Omental fat pad (tissue), 4 donors: ENCODE data around the gene STRADB. TPM values are rescaled to one million over a fixed set of nuclear protein-coding genes. Genes with fewer than 3 reads are reported as not detected.

ENCODE experiments used
- ATAC-seq: fragments of 150-250 bp; one replicate; pipeline ENCODE4 v1.9.1; 2016; ENCODE audit warnings: mild to moderate bottlenecking, moderate library complexity; ENCODE audit not compliant: low FRiP score
- DNase-seq: peaks from one replicate; pipeline ENCODE4 v3.0.0-alpha.2; 2019; ENCODE audit warnings: low spot score
- small RNA-seq: library from RNA; depleted of rRNA; stranded (forward); fragments of <200 nt; gene quantifications from one replicate; pipeline ENCODE3, GENCODE V24; 2016
- total RNA-seq, 4 donors: library from RNA; depleted of rRNA; stranded (reverse); fragments of >200 nt; gene quantifications; one replicate each; pipeline ENCODE4 v1.1.0, GENCODE V29; 2016
- TF ChIP-seq, protein P1 (sequence below), 3 donors: fragments of 450-650 bp; IDR thresholded peaks; one replicate each; pipeline ENCODE4 v1.5.1; 2016 to 2017; ENCODE audit warnings: antibody characterized with exemption in 3 of 3, mild to moderate bottlenecking in 3 of 3, moderate library complexity in 2 of 3

The STRADB gene
- total RNA-seq, 4 donors from 2014 or later: 13.0 to 38.3 (median 29.3) TPM

DNA sequence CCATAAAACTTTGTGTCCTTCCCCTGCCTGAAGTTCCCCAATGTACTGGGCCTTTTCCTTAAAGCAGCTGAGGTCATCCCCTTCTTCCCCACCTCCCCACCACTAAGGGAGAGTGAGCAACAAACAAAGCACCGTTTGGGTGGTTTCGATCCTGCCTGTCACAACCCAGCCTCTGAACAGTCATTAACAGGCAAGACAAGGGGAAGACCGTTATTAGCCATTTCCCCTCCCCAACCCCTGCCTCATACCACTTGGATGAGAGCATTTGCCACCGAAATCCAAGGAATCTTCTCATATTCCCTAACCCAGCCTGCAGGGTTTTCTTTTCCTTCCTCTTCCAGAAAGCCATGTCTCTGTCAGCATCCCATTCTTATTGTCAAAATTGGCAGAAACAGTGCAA is 65.6 kb downstream of the STRADB start:
- TF ChIP-seq, protein P1, sequence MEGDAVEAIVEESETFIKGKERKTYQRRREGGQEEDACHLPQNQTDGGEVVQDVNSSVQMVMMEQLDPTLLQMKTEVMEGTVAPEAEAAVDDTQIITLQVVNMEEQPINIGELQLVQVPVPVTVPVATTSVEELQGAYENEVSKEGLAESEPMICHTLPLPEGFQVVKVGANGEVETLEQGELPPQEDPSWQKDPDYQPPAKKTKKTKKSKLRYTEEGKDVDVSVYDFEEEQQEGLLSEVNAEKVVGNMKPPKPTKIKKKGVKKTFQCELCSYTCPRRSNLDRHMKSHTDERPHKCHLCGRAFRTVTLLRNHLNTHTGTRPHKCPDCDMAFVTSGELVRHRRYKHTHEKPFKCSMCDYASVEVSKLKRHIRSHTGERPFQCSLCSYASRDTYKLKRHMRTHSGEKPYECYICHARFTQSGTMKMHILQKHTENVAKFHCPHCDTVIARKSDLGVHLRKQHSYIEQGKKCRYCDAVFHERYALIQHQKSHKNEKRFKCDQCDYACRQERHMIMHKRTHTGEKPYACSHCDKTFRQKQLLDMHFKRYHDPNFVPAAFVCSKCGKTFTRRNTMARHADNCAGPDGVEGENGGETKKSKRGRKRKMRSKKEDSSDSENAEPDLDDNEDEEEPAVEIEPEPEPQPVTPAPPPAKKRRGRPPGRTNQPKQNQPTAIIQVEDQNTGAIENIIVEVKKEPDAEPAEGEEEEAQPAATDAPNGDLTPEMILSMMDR (IDR thresholded peaks at IDR 0.05): no peak
- DNase-seq (no peak), ATAC-seq (no peak)

DNA sequence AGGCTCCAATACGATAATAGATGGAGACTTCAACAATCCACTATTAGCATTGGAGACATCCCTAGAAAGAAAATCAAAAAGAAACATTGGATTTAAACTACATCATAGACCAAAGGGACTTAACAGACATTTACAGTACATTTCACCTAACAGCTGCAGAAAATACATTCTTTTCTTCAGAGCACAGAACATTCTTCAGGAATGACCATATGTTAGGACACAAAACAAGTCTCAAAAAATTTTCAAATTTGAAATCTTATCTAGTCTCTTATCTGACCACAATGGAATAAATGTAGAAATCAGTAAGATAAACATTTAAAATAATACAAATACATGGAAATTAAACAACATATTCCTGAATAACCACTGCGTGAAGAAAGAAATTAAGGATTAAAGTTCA is 68.7 kb downstream of the STRADB start:
- DNase-seq: no peak
- TF ChIP-seq, protein P1 (IDR thresholded peaks at IDR 0.05): no peak
- ATAC-seq: no peak

DNA sequence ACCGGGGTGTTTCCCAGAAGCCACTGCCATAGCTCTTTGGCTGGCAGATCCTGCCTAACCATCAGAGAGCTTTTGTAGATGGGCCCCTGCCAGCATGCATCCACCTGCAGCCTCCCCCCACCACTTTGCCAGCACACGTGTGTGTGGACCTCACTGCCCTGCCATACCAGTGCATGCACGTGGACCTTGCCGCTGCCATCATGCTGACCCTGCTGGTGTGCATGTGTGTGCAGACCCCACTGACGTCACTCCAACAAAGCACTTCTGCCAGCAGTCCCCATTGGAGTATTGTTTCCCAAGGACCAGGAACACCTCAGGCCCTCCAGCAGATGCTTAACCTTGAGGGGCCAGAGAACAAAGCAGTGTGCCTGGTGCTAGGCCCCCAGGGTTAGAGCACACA is 71.4 kb downstream of the STRADB start:
- DNase-seq (no peak), ATAC-seq (no peak)
- TF ChIP-seq, protein P1 (IDR thresholded peaks at IDR 0.05): no peak

DNA sequence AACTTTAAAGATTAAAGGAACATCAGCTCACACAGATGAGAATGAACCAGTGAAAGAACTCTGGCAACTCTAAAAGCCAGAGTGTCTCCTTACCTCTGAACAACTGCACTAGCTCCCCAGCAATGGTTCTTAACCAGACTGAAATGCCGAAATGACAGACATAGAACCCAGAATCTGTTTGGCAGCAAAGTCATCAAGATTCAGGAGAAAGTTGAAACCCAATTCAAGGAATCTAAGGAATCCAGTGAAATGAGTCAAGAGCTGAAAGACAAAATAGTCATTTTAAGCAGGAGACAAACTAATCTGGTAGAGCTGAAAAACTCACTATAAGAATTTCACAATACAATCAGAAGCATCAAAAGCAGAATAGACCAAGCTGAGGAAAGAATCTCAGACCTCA is 72.0 kb downstream of the STRADB start:
- no peak for ATAC-seq
- TF ChIP-seq, protein P1 (IDR thresholded peaks at IDR 0.05): no peak
- no peak for DNase-seq

Small RNAs within 50 kb of the gene (small RNA-seq; reads per million reads assigned to genes)
- gene RF00019: not detected

Other genes starting within 250 kb of the STRADB start
- 10 to 100 TPM; 22.9 to 31.4 (median 26.5) TPM for gene CASP8, start 191.2 kb upstream of the STRADB start, total RNA-seq
- gene FLACC1, start 94.4 kb upstream of the STRADB start, total RNA-seq: 1 to 10 TPM; 1.6 to 3.2 (median 1.9) TPM
- gene TRAK2, start 282 bp upstream of the STRADB start, total RNA-seq: 10 to 100 TPM; 37.9 to 73.0 (median 52.9) TPM
- 10 to 100 TPM; 12.0 to 23.1 (median 16.7) TPM for gene TMEM237, start 191.8 kb downstream of the STRADB start, total RNA-seq
- gene MPP4, start 246.9 kb downstream of the STRADB start, total RNA-seq: 1 to 10 TPM in 2 of 4 donors, under 1 TPM in 1, not detected in 1; 0.95 to 1.1 (median 1.0) TPM